Activated CD4-positive, alpha-beta T cell treated with anti-CD3 and anti-CD28 coated beads, Interleukin-10, Interleukin-2, amounts not matched to agents 100 ng/mL and 50 ng/mL, durations not matched to agents 16 hours and 8 hours (primary cell): ENCODE results near the gene DNMT3L.
"Not testable (repeated sequence)": the region's sequence is repeated elsewhere in the genome, so short reads cannot be mapped to it uniquely, and the experiment has no call there.

Experiments used
- DNase-seq: peaks from one replicate; pipeline ENCODE4 v3.0.0-alpha.2; 2020

Gene DNMT3L

DNA sequence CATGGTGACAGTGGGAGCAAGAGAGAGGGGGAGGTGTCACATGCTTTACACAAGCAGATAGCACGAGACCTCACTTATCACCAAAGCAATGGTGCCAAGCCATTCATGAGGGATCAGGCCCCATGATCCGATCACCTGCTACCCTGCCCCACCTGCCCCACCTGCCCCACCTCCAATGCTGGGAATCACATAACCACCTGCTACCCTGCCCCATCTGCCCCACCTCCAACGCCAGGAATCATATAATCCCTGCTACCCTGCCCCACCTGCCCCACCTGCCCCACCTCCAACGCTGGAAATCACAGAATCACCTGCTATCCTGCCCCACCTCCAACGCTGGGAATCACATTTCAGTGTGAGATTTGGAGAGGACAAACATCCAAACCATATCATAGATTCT lies 13.3 kb upstream of the DNMT3L start:
- no peak for DNase-seq

GRCh38 chr21:44273046-44273445 lies 11.3 kb upstream of the DNMT3L start:
- no peak for DNase-seq

DNA sequence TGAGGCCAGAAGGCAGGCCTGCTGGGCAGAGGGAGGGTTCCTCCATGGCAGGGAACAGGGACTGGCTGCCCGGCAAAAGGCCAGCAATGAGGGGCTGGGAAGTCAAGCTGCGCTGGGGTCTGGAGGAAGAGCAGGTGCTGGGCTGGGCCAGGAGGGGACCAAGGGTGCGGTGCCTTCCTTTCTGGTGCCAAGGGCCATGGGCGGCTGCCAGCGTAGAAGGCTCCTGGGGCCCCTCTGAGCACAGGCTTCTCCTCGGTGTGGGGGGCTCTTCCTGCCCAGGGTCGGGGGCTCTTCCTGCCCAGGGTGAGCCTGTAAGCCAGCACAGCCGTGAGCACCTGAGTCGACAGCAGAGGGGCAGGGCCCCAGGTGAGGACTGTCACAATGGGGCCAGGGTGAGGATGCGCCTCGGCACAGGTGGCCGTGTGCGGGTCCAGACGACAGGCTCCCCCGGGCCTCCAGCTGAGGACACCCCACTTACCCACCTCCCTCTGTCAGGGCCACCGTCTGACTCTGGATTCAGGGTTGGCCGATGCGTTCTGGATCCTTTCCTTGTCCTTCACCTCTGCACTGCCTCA lies 10.7 kb upstream of the DNMT3L start:
- DNase-seq: no peak

DNA sequence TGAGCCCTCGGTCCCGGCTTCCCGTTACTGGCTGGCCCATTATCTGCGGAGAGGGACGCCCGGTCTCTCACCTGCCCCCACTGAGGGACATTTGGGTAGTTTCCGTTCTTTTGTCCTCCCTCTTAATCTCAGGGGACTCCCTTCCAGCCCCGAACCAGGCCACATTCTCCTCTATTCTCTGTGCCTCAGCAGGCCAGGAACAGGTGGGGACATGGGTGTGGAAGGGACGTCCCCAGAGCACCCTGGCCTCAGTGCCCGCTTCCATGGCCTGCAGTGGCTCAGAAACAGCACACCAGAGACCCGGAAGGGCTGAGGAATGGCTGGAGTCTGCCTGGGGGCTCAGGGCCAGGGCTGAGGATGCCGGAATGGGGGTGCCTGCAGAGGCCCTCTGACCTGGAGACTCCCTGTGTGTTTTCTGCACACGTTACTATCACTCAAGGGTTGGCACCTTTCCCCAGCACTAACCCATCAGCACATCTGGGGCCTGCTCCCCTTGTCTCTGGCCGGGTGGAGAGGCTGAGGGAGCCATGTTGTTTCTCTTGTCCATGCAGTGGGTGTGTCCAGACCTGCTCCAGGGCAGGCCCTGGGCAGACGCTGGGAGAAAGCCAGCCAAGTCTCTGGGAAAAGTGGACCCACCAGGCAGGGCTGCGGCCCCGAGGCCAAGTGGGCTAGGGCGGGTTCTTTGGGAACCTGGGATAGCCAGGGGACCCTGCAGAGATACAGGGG lies 10.0 kb upstream of the DNMT3L start:
- no peak for DNase-seq

DNA sequence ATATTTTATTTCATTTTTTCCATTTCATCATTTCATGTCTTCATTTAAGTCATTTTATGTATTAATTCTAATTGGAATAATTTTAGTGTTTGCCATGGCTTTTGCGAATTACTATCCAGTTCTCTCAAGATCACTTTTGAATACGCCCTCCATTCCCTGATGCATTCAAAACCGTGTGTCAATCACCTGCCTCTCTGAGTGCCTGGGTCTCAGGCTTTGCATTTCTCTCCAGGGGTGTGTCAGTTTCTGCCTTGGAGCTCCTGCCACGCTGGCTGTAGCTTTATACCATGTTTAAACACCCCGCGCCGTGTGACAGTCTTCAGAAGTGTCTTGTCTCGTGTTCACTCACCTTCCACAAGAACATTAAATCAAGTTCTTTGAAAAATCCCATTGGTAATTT lies 7.4 kb upstream of the DNMT3L start:
- DNase-seq: no peak

DNA sequence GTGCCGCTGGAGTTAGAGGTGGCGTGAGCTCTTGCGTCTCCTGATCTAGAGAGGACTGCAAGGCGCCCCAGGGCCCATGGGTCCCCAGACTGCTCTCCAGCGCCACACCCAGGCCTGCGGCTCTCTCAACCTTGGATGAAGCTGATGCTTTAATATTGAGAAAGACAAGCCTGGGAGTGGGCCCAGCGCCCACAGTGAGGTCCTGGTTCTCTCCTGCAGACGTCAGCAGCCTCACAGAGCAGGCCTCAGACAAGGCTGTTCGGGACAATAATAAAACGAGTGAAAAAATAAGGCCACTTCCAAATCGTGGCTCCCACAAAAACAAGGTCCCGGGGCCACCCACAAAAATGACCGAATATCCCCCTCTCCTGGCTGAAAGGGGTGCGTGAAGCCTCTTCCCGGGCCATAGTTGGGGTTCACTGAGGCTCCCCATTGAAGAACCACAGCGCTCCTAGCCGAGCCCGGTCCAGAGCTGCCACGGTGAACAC lies 6.0 kb upstream of the DNMT3L start:
- no peak for DNase-seq

DNA sequence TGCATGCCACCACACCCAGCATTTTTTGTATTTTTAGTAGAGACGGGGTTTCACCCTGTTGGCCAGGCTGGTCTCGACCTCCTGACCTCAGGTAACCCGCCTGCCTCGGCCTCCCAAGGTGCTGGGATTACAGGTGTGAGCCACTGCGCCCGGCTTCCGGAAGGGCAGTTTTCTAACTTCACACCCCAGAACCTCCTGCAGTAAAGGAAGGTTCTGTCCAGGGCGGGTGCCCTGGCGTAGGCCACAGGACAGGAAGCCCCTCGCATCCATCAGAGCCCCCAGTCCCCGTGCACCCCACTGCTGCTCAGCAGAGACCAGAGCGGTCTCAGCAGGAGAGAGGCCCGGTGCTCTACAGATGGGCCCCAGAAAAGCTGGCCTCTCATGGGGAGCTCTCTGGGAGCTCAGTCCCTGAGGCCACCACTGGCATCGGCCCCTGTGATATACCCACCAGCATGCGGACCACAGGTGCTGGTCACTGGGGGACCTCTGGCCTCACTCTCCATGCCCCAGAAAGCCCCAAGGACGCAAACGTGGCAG lies 4.1 kb upstream of the DNMT3L start:
- no peak for DNase-seq

DNA sequence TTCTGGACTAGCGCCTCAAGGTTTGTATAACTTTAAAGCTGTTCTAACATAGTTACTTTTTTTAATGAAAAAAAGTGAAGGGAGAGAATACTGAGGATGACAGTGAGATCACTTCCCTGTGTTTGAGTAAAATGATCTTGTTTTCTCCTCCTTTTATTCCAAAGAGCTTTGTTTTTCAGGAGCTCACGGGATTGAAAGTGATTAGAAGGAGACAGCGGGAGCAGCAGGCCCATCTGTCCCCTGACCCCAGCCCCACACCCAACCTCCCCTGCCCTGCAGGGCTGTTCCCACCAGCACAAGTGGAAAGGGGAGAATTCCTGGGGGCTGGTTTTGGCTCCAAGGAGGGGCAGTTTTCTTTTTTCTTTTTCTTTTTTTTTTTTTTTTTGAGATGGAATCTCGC lies 2.1 kb upstream of the DNMT3L start:
- no peak for DNase-seq

DNA sequence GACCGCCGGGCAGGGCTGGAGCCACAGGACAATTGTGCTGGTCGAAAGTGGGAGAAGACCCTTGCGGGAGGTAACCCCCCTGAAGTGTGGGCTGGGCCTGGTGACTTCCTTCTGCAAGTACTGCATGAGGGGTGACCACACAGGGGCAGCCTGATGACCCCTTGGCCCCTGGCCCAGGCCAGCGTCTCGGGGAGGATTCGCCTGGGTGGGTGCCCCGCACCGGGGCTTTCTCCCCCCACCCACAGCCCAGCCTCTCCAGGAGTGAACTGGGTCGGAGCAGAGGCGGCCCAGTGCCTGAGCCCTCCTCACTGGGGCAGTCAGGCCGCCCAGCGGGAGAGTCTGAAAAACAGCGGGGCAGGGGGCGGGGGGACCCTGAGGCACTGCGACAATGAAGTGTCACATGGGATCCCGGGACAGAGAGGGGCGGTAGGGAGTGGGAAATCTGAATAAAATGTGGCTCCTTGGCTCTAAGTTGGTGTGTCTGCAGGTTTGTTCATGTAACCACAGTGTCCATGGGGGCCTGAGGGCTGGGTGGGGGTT lies 1.6 kb upstream of the DNMT3L start:
- DNase-seq: no peak

GRCh38 chr21:44262338-44263056 lies 800 bp upstream of the DNMT3L start:
- DNase-seq: no peak

DNA sequence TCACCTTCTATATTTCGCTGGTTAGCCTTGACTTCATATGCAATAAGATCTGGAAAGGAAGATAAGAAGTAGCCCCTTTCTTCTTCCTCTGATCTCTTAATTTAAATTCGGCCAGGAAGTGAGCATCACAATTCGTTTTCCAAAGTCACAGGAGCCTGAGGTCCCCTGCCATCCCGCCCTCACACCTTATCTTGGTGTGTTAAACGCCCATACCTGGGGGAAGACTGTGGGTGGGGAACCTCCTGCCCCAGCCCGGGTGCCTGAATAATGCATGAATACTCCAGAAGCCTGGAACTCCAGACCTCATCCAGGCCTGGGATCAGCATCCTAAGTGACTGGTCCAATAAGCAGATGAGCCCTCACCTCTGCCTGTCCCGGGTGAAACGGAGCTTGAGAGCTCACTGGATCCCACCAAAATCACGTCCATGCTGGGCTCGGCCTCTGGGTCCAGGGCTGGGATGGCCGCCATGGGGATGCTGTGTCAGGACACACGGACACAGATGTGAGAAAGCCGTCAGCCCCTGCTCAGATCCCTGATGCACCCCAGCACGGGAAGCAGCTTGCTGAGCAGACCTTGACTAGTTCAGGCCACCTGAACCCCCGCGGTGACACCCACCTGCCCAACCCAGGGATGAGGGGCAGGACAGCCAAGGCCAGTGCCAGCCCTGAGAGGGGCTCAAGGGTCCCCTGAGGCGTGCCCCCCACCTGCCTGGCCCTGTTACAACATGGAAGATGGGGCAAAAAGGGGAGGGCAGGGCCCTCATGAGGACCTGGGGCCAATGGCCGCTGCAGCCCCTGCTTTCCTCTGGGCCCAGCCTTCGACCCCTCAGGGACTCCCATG lies 686 bp downstream of the DNMT3L start:
- no peak for DNase-seq

DNA sequence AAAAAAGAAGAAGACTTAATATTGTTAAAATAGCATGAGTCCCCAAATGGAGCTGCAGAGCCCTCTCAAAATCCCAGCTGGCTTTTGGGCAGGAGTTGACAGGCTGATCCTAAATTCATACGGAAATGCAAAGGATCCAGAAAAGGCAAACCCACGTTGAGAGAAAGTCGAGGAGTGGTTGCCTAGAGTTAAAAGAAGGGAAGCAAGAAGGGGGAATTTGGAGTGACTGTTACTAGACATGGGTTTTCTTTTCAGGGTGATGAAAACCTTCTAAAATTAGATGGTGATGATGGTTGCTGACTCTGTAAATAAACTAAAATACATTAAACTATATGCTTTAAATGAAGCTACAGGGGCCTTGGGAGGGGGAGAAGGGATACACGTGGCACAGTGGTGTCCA lies 1.6 kb downstream of the DNMT3L start:
- DNase-seq: no peak

- DNase-seq: no peak
Measured at GRCh38 chr21:44259082-44259705, 2.5 kb downstream of the DNMT3L start.

DNA sequence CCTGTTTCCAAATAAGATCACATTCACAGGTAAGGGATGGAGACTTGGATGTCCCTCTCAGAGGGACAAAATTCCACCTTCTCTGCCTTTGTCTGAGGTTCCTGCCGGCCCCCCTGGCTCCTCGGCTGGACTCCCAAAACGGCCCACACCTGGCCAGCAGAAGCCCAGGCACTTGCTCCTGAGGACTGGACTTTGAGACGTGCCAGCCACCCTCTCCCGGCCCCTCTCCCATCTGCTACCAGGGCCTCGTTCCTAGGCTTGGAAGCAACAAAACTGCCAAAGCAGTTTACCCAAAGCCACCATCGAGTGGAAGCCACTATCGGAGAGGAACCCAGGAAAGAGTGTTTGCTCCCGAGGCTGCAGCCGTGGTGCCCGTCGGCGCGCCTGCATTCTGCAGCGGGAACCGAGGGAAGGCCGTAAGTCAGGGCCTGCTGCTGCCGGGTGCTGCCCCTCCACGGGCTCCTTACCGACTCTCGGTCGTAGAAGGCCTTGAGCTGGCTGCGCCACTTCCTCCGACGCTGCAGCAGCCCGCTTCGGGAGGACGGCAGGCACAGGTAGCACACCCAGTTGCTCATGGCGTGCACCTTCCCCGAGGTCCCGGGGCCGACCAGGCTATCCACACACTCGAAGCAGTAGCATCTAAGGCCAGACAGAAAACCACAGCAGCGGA lies 3.5 kb downstream of the DNMT3L start:
- DNase-seq: no peak

- DNase-seq: no peak
Measured at GRCh38 chr21:44255511-44255981, 6.2 kb downstream of the DNMT3L start.

DNA sequence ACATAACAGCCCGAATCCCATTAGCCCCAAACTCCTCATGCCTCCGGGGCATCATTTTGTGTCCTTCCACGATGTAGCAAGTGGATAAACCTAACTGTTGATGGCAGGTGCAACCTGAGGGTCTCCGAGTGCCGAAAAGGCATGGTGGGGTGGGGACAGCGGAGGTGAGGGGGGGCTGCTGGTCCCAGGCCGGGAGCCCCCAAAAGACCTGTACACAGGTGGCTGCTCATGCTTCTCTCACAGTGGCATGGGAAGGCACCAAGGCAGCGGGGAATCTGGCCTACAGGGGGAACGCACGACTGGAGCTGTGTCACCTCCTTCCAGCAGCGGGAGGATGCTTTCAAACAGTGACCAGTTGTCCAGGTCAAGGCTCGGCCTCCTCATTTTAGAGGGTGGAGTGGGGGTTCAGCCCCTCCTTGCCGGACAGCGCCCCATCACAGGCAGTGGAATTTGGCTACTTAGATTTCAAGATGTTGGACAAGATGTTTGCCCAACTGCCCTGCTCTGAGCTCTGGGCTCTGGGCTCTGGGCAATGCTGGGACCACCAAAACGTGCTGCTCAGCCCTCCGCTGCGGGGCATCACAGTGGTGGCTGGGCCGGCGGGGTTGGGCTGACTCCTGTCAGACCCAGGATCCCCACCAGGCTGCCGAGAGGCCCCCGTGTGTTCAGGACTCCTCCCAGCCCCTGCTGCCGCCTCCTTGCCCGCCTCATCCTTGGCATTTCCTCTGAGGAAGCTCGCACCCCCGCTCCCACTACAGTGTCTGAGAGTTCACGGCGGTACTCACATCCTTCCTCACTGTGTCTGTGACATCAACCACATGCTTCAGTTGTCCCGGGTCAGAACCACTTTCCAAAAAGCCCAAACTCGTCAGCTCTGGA lies 7.6 kb downstream of the DNMT3L start:
- DNase-seq: no peak

DNA sequence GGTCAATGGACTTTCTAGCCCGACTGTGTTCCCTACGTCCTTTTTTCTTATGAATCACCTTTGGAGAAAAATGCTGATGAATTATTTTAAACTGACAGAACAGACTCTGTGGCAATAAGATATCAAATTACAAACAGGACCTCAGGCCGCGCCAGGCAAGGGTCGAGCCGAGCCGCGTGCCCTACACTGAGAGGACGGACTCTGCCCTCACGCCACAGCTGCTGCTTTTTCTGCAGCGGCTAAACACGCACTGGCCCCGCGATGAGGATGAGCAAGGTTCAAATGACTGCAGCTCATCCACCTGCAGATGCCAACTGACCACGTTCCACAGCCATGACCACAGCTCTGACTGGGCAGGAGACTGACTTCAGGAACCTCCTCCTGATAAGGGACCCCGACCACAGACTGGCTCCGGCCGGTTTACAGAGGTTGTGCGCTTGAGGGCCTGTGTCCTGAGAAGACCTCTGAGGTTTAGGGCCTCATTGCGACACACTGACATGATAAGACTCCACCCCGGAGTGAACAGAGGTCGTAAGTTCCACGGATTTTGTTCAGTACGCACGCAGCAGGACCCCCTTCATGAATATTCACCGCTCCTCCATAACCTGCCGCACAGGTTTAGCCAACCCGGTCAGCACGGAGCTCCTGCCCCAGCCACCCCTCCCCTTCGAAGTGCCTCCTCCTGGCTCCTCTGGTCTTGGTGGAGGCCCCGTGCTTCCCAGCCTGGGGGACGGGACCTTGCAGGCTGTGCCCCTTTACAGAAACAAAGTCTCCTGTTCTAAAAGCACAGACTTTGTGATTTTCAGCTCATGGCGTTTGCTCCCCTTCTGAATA lies 12.3 kb downstream of the DNMT3L start:
- DNase-seq: not testable (repeated sequence)

GRCh38 chr21:44247904-44248303 lies 13.8 kb downstream of the DNMT3L start:
- not testable (repeated sequence) for DNase-seq

- not testable (repeated sequence) for DNase-seq
Measured at GRCh38 chr21:44243980-44244379, 17.7 kb downstream of the DNMT3L start.
